ENCODE measurements around the gene HDAC4.

- no peak for TF ChIP-seq CTCF (IDR thresholded peaks at IDR 0.05)
- TF ChIP-seq POLR2A (IDR thresholded peaks at IDR 0.05): no peak
- no peak for TF ChIP-seq POLR2AphosphoS5 (IDR thresholded peaks at IDR 0.05; ENCODE audit: insufficient read depth in 1 of 2, low read depth in 1 of 2)
These were observed 289.3 kb downstream of the HDAC4 start for GRCh38 chr2:239111401-239112100.
